K562 (cell line): ENCODE results near the gene MYL9. TPM values are rescaled to one million over a fixed set of nuclear protein-coding genes. Genes with fewer than 3 reads are reported as not detected.
A peak's percentile ranks its signal among the peaks of the same experiment; 100 is the strongest.

Source experiments
- ATAC-seq: fragments of 200-7000 bp; cut with Tn5 transposase; 3 replicates; pipeline ENCODE4 v1.9.1; 2020; ENCODE audit warnings: moderate library complexity
- BruUV-seq: library from RNA; stranded (reverse); fragments of 400-500 nt; replicated peaks from 2 replicates; lab custom pipeline; 2021; lab: Mats Ljungman, UMichigan
- CTCF ChIA-PET: fragments of 300-600 bp; formaldehyde crosslinking; extraction: SDS; loops from one replicate; lab custom pipeline; 2021; ENCODE audit warnings: low intra/inter-chr PET ratio; lab: Yijun Ruan, JAX
- POLR2A ChIA-PET: fragments of 300-600, 350-650 bp; sonication (Branson Sonifier 250); formaldehyde crosslinking; extraction: SDS; loops from one replicate; lab custom pipeline; 2021; ENCODE audit warnings: antibody characterized with exemption, inconsistent platforms; lab: Yijun Ruan, JAX
- DNase-seq, 4 experiments: peaks; one replicate each; pipeline versions ENCODE4 v3.0.0 to v3.0.0-alpha.2; 2011 to 2018; ENCODE audit warnings: low spot score in 3 of 4, mixed read lengths in 3 of 4; ENCODE audit errors: extremely low read depth in 1 of 4
- FAIRE-seq: peaks from 2 replicates; lab custom pipeline; 2011; peaks lifted over from hg19 to GRCh38; lab: Jason Lieb, UNC
- H2AFZ ChIP-seq: 2 replicates; pipeline ENCODE4 v1.6.0; 2011; ENCODE audit warnings: low read depth, low read length, control low read depth, inconsistent platforms
- H3K27ac ChIP-seq: fragments of 200-600 bp; 3 replicates; pipeline ENCODE4 v1.8.0; 2011; ENCODE audit warnings: low read depth, mild to moderate bottlenecking, control low read depth, inconsistent platforms, low read length, moderate library complexity, mixed read lengths; ENCODE audit errors: extremely low read depth
- H3K27me3 ChIP-seq, 2 experiments: fragments of 300-600 bp in 1 of 2; 2 replicates in 1 of 2; 3 replicates in 1 of 2; pipeline versions ENCODE4 v1.6.0 to v1.8.0; 2011; ENCODE audit warnings: inconsistent platforms in 2 of 2, low read length in 2 of 2, mild to moderate bottlenecking in 1 of 2, mixed read lengths in 1 of 2, moderate library complexity in 1 of 2; ENCODE audit not compliant: control insufficient read depth in 2 of 2, insufficient read depth in 2 of 2
- H3K36me3 ChIP-seq: fragments of 300-600 bp; 3 replicates; pipeline ENCODE4 v1.8.0; 2011; ENCODE audit warnings: mild to moderate bottlenecking, low read length, inconsistent platforms; ENCODE audit not compliant: control insufficient read depth, insufficient read depth
- H3K4me1 ChIP-seq, 2 experiments: fragments of 200-600 bp in 1 of 2; replicated peaks in 1 of 2; 2 replicates in 1 of 2; 3 replicates in 1 of 2; pipeline versions ENCODE4 v1.5.1 to v1.8.0; 2011; ENCODE audit warnings: inconsistent platforms in 2 of 2, low read length in 2 of 2, mild to moderate bottlenecking in 1 of 2, mixed read lengths in 1 of 2, moderate library complexity in 1 of 2; ENCODE audit not compliant: control insufficient read depth in 2 of 2, insufficient read depth in 2 of 2
- H3K4me2 ChIP-seq: 2 replicates; pipeline ENCODE4 v1.6.1; 2011; ENCODE audit warnings: low read length, control low read depth, inconsistent platforms, mixed read lengths; ENCODE audit not compliant: insufficient read depth
- H3K4me3 ChIP-seq: fragments of 200-600 bp; sonication (generic), shearing (Covaris generic); 2 replicates; pipeline ENCODE4 v1.5.1; 2016; ENCODE audit warnings: control low read depth, inconsistent platforms
- H3K79me2 ChIP-seq: fragments of 200-600 bp; 3 replicates; pipeline ENCODE4 v1.8.0; 2011; ENCODE audit warnings: low read length, inconsistent platforms; ENCODE audit not compliant: control insufficient read depth, insufficient read depth
- H3K9ac ChIP-seq, 2 experiments: 2 replicates each; pipeline versions ENCODE4 v1.6.0 to v1.6.1; 2011; ENCODE audit warnings: low read depth in 2 of 2, low read length in 2 of 2, control low read depth in 1 of 2, inconsistent platforms in 1 of 2, mild to moderate bottlenecking in 1 of 2, mixed read lengths in 1 of 2; ENCODE audit not compliant: insufficient read depth in 1 of 2
- H3K9me1 ChIP-seq: one replicate; pipeline ENCODE4 v1.6.0; 2011; ENCODE audit warnings: inconsistent platforms, mild to moderate bottlenecking, low read length, moderate library complexity; ENCODE audit not compliant: control insufficient read depth, insufficient read depth
- H3K9me3 ChIP-seq: replicated peaks from 2 replicates; pipeline ENCODE4 v1.5.1; 2011; ENCODE audit warnings: low read depth, low read length, inconsistent platforms; ENCODE audit not compliant: control insufficient read depth, insufficient read depth
- H4K20me1 ChIP-seq: replicated peaks from 2 replicates; pipeline ENCODE4 v1.6.1; 2011; ENCODE audit warnings: low read length, inconsistent platforms, mixed read lengths; ENCODE audit not compliant: control insufficient read depth, insufficient read depth
- E2F1 ChIP-seq: sonication (generic); formaldehyde crosslinking; IDR thresholded peaks from 2 replicates; pipeline ENCODE4 v1.8.1; 2023; ENCODE audit warnings: mild to moderate bottlenecking, missing genetic modification reagents, moderate library complexity
- GATA2 ChIP-seq: sonication (generic); formaldehyde crosslinking; IDR thresholded peaks from 2 replicates; pipeline ENCODE4 v1.4.0; 2020; ENCODE audit warnings: mild to moderate bottlenecking, missing genetic modification reagents
- HDAC6 ChIP-seq: IDR thresholded peaks from 2 replicates; pipeline ENCODE4 v1.6.1; 2012; ENCODE audit warnings: low read depth, mild to moderate bottlenecking, control low read depth, inconsistent platforms, low read length, moderate library complexity
- HNRNPL ChIP-seq: fragments of 200-400 bp; formaldehyde crosslinking; IDR thresholded peaks from 2 replicates; pipeline ENCODE4 v1.6.1; 2017; ENCODE audit warnings: low read depth, mild to moderate bottlenecking, low read length
- ID3 ChIP-seq, 2 experiments: fragments of 250-450 bp in 1 of 2; fragments of 450-650 bp in 1 of 2; sonication (Bioruptor Pico) in 1 of 2; IDR thresholded peaks; 2 replicates each; pipeline versions ENCODE4 v1.6.1 to v1.8.0; 2016 to 2021; ENCODE audit warnings: mild to moderate bottlenecking in 2 of 2, moderate library complexity in 2 of 2, missing compliant biosample characterization in 1 of 2, missing genetic modification characterization in 1 of 2
- ILK ChIP-seq: fragments of 450-650 bp; IDR thresholded peaks from 2 replicates; pipeline ENCODE4 v1.6.1; 2016; ENCODE audit warnings: missing genetic modification characterization, low read depth, mild to moderate bottlenecking, missing compliant biosample characterization, moderate library complexity, borderline replicate concordance
- LEF1 ChIP-seq: fragments of 450-650 bp; IDR thresholded peaks from 2 replicates; pipeline ENCODE4 v1.6.1; 2016; ENCODE audit warnings: mild to moderate bottlenecking
- MTA1 ChIP-seq: fragments of 450-650 bp; IDR thresholded peaks from 2 replicates; pipeline ENCODE4 v1.6.1; 2017; ENCODE audit warnings: borderline replicate concordance
- PHB2 ChIP-seq: fragments of 450-650 bp; IDR thresholded peaks from 2 replicates; pipeline ENCODE4 v1.6.1; 2017; ENCODE audit warnings: low read depth
- SMARCE1 ChIP-seq: fragments of 450-650 bp; IDR thresholded peaks from 2 replicates; pipeline ENCODE4 v1.7.1; 2016; ENCODE audit warnings: mild to moderate bottlenecking
- SREBF2 ChIP-seq: sonication (generic); formaldehyde crosslinking; IDR thresholded peaks from 2 replicates; pipeline ENCODE4 v1.4.0; 2020; ENCODE audit warnings: mild to moderate bottlenecking, missing genetic modification reagents
- ZBED1 ChIP-seq: IDR thresholded peaks from 2 replicates; pipeline ENCODE4 v1.6.1; 2014
- ZNF124 ChIP-seq: sonication (generic); formaldehyde crosslinking; IDR thresholded peaks from 2 replicates; pipeline ENCODE4 v1.8.1; 2022; ENCODE audit warnings: missing genetic modification reagents
- ZNF699 ChIP-seq: fragments of 250-450 bp; sonication (Bioruptor Pico); IDR thresholded peaks from 2 replicates; pipeline ENCODE4 v1.8.0; 2021; ENCODE audit warnings: mild to moderate bottlenecking, moderate library complexity; ENCODE audit not compliant: insufficient replicate concordance
- ZNF79 ChIP-seq: fragments of 250-450 bp; sonication (Bioruptor Pico); IDR thresholded peaks from 2 replicates; pipeline ENCODE4 v1.4.0; 2020; ENCODE audit warnings: low read depth, mild to moderate bottlenecking, moderate library complexity
- WGBS: fragments of 100-300 bp; shearing (Covaris generic); methylation state at CpG from one replicate; pipeline ENCODE4 v1.1.6; 2016; ENCODE audit warnings: low coverage, mixed read lengths; ENCODE audit not compliant: insufficient coverage; ENCODE audit errors: missing lambda C conversion rate; 5-methylcytosine and 5-hydroxymethylcytosine counted together
- in situ Hi-C: fragments of 300-500 bp; cut with MboI; formaldehyde crosslinking; loops from 4 replicates; pipeline ENCODE4 v1.15.0; 2018; ENCODE audit warnings: inconsistent platforms, mixed read lengths
- intact Hi-C: fragments of 100-400 bp; cut with micrococcal nuclease; formaldehyde crosslinking; loops from 2 replicates; pipeline ENCODE4 v1.14.2; 2022
- polyA plus RNA-seq, 8 experiments: library from polyadenylated mRNA; depleted of rRNA in 4 of 8; stranded (reverse) in 5 of 8; unstranded in 3 of 8; fragments of >200 nt; fragmentation: Nextera tagmentation in 2 of 8; fragmentation: Illumina TruSeq in 1 of 8; extraction: Ambion mirVana in 2 of 8; extraction: Trizol in 1 of 8; gene quantifications; 2 replicates each; pipeline versions ENCODE4 v1.2.1 to v1.2.3, GENCODE V29; 2011 to 2014; ENCODE audit warnings: inconsistent platforms in 1 of 8, missing spikeins in 1 of 8
- total RNA-seq, 7 experiments: library from RNA; depleted of rRNA in 6 of 7; stranded (reverse); fragments of >200 nt in 6 of 7; fragmentation: Illumina TruSeq in 2 of 7; extraction: Trizol in 2 of 7; gene quantifications; 2 replicates each; pipeline versions ENCODE4 v1.2.1 to v1.2.3, GENCODE V29; 2011 to 2021; ENCODE audit warnings: low replicate concordance in 1 of 7

The MYL9 gene
- total and polyA plus RNA-seq, 9 of the 15 experiments (the other 6 are each of a cell fraction or from before 2014, with no cell fraction given) = 0.11 to 3.2 (median 0.81) TPM; not detected in 1

DNA sequence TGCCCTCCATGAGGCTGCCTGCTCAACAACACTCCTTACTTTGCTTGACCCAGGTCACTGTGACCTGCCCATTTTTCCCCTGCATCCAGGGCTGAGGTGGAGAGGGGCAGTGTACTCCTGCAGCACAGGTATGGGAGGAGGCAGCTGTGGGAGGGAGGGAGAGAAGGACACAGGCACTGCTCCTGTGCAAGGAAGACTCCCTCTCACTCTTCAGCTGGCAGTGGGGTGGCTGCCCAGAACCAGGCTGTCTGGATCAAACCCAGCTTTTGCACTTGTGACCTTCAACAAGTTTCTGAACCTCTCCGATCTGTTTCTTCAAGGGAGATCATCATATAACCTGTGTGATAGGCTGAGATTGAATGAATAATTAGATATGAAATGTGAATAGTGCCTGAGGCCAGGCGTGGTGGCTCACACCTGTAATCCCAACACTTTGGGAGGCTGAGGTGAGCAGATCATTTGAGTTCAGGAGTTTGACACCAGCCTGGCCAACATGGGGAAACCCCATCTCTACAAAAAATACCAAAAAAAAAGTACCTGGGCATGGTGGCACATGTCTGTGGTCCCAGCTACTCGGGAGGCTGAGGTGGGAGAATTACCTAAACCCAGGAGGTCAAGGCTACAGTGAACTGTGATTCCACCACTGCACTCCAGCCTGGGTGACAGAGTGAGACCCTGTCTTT lies 46.2 kb downstream of the MYL9 start:
- Histone ChIP-seq H3K79me2 (no peaks in the 10 kb centered on the region), H3K27ac (no peak overlapping the region)
- CTCF ChIA-PET = no interaction called here

GRCh38 chr20:36591281-36591680 lies 50.0 kb downstream of the MYL9 start:
- no peak overlapping the region for H2AFZ ChIP-seq
- H3K27me3 ChIP-seq = no peaks in the 10 kb centered on the region
- intact Hi-C loops = no loop called here
- H3K36me3 ChIP-seq = peaks cover 18% of the 10 kb centered on the region; the same call in 2 of the 3 replicates
- TF ChIP-seq ZBED1 (no peak), SREBF2 (CRISPR knock-in tag) (no peak), E2F1 (CRISPR knock-in tag) (no peak), HDAC6 (no peak), LEF1 (no peak), MTA1 (no peak), PHB2 (no peak), ILK (tag) (no peak), ZNF124 (CRISPR knock-in tag) (no peak), ZNF699 (CRISPR knock-in tag) (no peak), SMARCE1 (no peak), ZNF79 (CRISPR knock-in tag) (no peak), GATA2 (CRISPR knock-in tag) (no peak), ID3 (CRISPR knock-in tag; IDR thresholded peaks at IDR 0.05) (no peak), ID3 (tag; IDR thresholded peaks at IDR 0.05) (no peak)
- CTCF ChIA-PET = no interaction called here
- peak overlapping the region in 1 of 2 experiments; percentile 82; a peak in 2 of 4 replicates for H3K9ac ChIP-seq
- DNase-seq (no peak), ATAC-seq (no peak), FAIRE-seq (no peak)
- H3K9me1 ChIP-seq = peaks cover 3% of the 10 kb centered on the region
- 93% methylated on average over 5 of the region's 5 CpGs for WGBS
- in situ Hi-C loops = no loop called here
- H3K79me2 ChIP-seq = no peaks in the 10 kb centered on the region
- no TSS peak for BruUV-seq
- peaks cover 8% of the 10 kb centered on the region; the same call in 1 of the 2 replicates for H4K20me1 ChIP-seq
- H3K4me2 ChIP-seq = no peak overlapping the region
- no peak overlapping the region; the same call in 2 of the 3 replicates for H3K27ac ChIP-seq
- no peak overlapping the region for H3K4me3 ChIP-seq
- H3K4me1 ChIP-seq = peaks cover 7 to 11% of the 10 kb centered on the region in 2 experiments
- H3K9me3 ChIP-seq = no peaks in the 10 kb centered on the region
- POLR2A ChIA-PET = interaction anchor here (0.7 kb wide), 2 partner anchors 15 to 594 kb away, joined by 4 read pairs; no protein-coding TSS in a partner anchor

More for the DNA sequence above, 46.2 kb downstream of the MYL9 start:
- 75% methylated on average over 3 of the region's 3 CpGs for WGBS
- no peak overlapping the region for H3K4me2 ChIP-seq
- DNase-seq (no peak), FAIRE-seq (no peak), ATAC-seq (no peak)
- no peaks in the 10 kb centered on the region for H3K27me3 ChIP-seq
- peaks cover 8% of the 10 kb centered on the region for H4K20me1 ChIP-seq
- peaks cover 3% of the 10 kb centered on the region for H3K9me1 ChIP-seq
- POLR2A ChIA-PET = interaction anchor here (1.5 to 3.4 kb wide), 3 partner anchors 12 to 18 kb away, joined by 4 to 18 read pairs (median 5); partner anchors contain the start of gene RAB5IF
- no peak overlapping the region for H2AFZ ChIP-seq
- no peak overlapping the region for H3K9ac ChIP-seq
- TF ChIP-seq HNRNPL = no peak
- H3K4me1 ChIP-seq = peaks cover 7 to 11% of the 10 kb centered on the region in 2 experiments
- H3K4me3 ChIP-seq = no peak overlapping the region
- H3K36me3 ChIP-seq = peaks cover 18% of the 10 kb centered on the region; the same call in 2 of the 3 replicates
- in situ Hi-C loops (no loop called here), intact Hi-C loops (no loop called here)
- BruUV-seq = no TSS peak
- no peaks in the 10 kb centered on the region for H3K9me3 ChIP-seq
